ENCODE data around the gene LPA.
"Not testable (repeated sequence)": the region's sequence is repeated elsewhere in the genome, so short reads cannot be mapped to it uniquely, and the experiment has no call there.

The LPA gene

DNA sequence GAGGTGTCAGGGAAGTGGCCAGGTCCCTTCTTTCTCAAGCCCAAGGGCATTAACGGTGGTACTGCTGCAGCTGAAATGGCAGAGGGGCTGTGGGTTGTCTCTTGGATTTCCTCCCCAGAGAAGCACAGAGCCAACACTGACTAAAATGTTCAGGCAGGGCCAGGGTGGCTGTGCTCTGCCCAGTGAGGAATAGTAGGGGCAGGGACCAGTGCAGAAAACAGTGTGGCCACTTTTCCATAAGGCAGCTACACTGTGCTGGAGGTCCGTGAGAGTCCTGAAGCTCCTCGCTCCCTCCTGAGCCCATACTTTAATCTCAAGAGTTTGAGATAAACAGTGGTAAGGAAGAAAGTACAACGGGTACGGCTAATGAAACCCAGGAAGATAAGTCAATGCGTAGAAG is 4.5 kb downstream of the LPA start:
- no peak for DNase-seq

DNA sequence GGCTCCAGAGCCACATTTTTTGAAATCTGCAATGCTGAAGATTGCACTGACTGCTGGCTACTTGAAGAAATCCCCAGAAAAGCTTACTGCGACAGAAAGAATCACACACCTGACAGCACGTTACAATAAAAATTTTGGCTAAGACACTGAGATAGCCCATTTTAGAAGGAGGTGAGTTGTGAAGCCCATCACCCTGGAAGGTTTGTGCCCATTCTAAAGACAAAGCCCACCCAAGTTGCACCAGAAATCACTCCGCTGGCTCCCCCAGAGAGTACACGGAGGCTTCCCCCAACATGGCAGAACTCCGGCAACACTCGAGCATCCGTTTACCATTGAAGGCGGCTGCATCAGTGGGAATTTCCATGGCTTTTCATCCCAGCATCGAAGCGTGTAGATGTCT is 29.4 kb downstream of the LPA start:
- no peak for DNase-seq

DNA sequence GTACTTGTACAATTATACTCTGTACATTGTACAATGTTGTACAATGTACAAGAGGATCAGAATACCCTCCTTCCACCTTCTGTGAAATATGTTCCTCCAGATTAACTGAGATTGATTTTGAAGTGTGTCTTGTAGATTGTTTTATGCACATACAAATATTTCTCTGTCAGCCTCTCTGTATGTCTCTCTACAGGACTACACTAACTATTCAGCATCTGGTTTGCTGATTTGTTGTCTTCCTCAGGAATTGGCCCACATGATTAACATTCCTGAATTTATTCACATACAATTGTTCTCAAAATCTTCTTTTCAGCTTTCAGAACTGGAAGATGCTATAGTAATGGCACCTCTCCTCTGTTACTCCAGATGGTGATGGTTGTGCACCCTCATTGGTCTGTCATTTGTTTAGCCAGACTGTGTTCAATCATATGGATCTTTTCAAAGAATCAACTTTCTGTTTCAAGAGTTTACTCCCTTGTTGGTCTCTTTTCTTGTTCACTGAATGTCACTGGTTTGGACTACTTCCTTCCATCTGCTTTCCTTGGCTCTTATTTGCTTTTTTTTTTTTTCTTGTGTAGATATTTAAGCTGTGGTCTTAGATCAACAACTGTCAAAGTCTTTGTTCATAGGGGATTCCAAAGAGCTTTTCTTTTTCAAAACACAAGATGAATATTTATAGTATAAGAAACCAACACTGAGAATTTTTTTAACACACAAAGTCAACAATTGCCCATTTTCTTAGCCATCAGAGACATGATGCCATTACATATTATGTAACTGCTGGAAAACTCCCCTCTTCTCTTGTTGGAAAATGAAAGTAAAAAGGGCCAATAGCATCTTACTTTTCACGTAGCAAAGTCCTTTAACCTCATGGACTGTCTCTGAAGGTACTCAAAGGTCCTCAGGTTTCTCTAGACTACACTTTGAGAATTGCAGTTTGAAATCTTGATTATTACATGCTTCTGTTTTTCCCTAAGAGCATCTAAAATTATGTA is 67.9 kb downstream of the LPA start:
- no peak for DNase-seq

DNA sequence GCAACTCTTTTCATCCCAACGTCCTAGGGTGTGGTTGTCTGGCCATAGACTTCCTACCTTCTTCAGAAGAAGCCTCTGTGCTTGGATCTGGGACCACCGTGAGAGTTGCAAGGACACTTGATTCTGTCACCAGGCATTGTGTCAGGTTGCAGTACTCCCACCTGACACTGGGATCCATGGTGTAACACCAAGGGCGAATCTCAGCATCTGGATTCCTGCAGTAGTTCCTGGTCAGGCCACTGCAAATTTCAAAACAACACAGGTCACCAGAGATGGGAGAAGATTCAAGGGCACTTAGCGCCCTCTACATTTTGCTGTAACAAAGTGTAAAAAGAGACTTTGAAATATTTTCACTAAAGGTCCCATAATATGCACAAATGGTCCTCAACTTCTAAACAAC is 68.8 kb downstream of the LPA start:
- not testable (repeated sequence) for DNase-seq

DNA sequence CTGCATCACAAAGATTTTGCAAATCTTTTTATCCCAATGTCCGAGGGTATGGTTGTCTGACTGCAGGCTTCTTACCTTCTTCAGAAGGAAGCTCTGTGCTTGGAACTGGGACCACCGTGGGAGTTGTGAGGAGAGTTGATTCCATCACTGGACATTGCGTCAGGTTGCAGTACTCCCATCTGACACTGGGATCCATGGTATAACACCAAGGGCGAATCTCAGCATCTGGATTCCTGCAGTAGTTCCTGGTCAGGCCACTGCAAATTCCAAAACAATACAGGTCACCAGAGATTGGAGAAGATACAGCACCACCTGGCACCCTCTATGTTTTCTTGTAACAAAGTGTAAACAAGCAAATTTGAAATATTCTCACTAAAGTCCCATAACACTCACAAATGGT is 77.7 kb downstream of the LPA start:
- no peak for DNase-seq

DNA sequence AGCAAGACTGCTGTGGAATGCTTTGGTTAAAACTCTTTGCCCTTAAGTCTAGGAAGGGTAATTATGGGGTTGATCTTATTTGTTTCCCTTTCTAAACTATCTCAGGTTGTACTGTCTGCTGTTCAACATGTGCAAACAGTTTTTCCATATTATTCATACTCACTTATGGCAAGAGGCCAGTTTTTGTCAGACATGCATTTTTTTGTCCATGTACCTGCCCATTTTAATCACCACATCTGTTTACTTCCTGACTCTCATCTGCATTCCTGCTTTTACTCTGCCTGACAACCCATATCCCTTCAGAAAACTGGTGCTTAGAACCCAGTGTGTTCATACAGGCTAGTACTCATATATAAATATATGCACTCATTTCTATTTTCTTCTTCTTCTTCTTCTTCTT is 80.3 kb downstream of the LPA start:
- DNase-seq: no peak

DNA sequence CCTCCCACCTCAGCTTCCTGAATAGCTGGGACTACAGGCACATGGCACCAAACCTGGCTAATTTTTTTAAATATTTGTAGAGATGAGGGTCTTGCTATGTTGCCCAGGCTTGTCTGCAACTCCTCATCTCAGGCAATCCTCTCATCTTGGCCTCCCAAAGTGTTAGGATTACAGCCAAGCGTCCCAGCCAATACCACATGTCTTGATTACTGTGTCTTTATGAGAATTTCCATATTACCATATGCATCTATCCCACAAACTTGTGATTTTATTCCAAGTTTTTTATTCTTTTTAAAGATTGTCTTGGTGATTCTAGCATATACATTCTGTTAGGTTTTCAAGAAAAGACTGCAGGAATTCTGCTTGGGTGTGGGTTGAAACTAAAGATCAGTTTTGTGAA is 82.7 kb downstream of the LPA start:
- DNase-seq: no peak

GRCh38 chr6:160578515-160578914 is 85.6 kb downstream of the LPA start:
- not testable (repeated sequence) for DNase-seq

DNA sequence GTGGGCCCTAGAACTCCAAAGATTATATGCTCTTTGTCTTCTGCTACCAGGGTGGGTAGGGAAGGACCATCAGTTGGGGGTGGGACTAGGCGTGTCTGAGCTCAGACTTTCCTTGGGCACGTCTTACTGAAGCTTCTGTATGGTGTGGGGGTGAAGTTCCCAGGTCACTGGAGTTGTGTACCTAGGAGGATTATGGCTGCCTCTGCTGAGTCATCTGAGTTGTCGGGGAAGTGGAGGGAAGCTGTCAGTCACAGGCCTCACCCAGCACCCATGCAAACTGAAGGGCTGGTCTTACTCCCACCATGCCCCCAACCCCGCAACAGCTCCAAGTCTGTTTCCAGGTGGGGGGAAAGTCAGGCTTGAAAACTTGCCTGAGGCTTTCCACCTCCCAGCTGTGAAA is 90.1 kb downstream of the LPA start:
- DNase-seq: no peak

DNA sequence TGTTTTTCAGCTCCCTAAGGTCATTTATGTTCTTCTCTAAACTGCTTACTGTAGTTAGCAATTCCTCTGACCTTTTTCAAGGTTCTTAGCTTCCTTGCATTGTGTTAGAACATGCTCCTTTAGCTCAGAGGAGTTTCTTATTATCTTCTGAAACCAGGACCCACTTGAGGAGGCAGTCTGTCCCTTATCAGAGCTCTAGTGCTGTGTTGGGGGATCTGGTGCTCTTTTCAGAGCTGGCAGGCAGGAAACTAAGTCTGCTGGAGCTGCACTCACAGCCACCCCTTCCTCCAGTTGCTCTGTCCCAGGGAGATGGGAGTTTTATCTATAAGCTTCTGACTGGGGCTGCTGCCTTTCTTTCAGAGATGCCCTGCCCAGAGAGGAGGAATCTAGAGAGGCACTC is 92.9 kb downstream of the LPA start:
- not testable (repeated sequence) for DNase-seq

DNA sequence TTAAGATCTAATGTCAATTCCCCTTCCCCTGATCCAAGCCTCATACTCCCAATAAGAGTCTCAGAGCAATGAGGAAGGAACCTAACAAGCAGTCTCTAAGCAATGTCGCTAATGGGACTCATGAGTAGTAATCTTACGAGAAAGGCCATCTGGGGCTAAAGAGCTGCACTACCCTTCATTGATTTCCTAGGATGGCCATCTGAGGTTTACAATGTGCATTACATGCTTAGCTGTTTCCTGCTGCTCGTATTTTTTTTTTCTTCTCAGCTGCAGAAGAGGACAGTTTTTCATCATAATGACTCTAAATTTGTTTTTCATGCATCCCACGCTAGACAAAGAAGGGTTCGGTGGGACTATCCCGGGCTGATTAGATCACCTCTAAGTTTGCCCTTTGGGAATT is 119.3 kb downstream of the LPA start:
- no peak for DNase-seq

DNA sequence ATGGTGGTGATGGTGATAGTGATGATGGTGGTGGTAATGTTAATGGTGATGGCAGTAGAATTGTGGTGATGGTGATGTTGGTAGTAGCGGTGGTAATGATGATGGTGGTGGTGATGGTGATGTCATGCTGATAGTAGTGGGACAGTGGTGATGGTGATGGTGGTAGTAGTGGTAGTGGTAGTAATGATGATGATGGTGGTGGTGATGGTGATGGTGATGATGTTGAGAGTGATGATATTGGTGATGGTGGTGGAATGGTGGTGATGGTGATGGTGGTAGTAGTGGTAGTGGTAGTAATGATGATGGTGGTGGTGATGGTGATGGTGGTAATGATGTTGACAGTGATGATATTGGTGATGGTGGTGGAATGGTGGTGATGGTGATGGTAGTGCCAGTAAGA is 128.8 kb downstream of the LPA start:
- DNase-seq: no peak

GRCh38 chr6:160534050-160534696 is 129.9 kb downstream of the LPA start:
- no peak for DNase-seq

- no peak for DNase-seq
These were observed 131.8 kb downstream of the LPA start for GRCh38 chr6:160532315-160532714.

- no peak for DNase-seq
These were observed 132.2 kb downstream of the LPA start for GRCh38 chr6:160531826-160532225.

GRCh38 chr6:160529524-160529923 is 134.6 kb downstream of the LPA start:
- DNase-seq: not testable (repeated sequence)

GRCh38 chr6:160523223-160523622 is 140.9 kb downstream of the LPA start:
- DNase-seq: no peak

DNA sequence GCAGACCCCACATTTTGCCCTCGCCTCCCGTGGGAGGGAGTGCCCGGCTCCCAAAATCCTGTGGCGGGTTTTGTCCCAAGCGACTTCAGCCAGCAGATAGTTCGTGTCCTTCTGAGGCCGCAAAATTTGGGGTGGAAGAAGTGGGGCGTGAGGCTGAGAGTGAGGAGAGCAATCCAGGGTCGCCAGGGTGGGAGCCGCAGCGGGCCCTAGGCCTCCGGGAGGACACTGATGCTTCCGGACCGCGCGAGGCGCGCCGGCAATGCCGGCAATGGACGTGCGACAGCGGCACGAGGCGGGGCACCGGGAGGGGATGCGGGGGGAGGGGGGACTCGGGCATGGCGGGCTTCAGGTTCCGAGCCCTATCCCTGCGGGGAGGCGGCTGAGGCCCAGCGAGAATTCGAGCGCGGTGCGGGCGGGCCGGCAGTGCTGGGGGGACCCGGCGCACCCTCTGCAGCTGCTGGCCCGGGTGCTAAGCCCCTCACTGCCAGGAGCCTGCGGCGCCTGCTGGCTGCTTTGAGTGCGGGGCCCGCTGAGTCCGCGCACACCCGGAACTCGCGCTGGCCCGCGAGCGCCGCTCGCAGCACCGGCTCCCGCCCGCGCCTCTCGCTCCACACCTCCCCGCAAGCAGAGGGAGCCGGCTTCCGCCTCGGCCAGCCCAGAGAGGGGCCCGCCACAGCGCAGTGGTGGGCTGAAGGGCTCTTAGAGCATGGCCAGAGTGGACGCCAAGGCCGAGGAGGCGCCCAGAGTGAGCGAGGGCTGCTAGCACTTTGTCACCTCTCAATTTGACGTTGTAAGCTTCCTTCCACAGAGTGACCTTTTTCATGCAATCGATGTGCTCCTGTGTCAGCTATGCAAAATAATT is 143.8 kb downstream of the LPA start:
- DNase-seq: peak; percentile 60

DNA sequence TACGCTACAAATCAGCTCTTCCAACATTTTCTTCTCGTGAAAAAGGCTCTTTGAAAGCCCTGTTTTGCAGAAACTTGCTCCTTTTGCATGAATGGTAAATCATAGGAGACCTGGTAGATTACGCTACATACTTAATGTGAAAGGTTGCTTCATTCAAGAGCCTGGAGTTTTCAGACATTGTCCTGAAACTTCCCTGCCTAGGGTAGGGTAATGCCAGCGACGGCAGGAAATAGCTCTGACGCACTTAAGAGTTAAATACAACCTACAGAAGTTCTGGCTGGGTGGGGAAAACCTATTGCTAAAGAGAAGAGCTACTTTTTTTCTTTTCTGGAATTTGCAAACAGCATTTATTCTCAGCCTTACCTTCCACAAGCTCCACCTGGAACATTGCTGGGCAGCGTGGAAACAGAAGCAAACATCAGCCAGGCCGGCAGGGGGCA is 144.5 kb downstream of the LPA start:
- no peak for DNase-seq

DNA sequence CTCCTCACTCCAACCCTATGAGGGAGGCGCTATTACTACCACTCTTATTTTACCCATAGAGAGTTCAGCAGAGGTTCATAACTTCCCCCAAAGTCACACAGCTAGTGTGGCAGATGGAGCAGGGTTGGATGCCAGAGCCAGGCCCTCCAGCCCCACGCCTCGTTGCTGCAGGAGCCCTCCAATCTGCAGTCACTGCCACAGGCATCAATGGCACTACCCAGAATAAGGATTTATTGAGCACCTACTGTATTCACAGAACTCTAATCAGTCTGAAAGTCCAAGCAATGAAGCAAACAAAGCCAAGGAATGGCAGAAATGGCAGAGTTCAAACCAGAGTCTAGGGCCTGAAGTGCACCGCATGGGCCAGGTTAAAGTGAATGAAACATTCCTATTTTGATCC is 144.9 kb downstream of the LPA start:
- DNase-seq: no peak

- no peak for DNase-seq
These were observed 150.2 kb downstream of the LPA start for GRCh38 chr6:160513836-160514235.

DNA sequence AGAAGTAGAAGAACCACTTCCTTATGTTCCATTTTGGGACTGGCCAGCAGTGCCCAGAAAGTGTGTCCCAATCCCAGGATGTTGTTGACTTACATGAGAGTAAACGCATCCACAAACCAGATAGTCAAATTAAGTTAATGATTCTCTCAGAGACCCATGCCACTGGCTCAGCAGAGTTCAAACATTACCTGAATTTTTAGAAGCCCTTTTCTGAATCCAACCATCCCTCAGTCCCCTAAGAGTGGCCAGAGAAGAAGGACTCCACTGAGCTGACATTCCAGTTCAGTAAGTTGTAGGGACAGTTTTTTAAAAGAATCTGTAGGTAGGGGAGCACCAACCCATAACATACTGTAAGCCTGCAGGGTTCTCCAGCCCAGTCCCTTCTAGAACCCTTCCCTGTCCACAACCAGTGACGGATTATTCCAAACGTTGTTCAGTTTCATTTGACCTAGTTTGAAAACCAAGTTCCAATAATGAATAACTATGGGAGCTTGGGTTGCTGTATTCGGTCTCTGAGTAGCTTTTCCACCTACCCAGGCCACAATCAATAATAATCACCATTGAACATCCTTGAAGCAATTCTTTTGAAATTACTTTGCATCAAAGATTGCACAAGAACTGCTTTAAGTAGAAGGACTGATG is 153.0 kb downstream of the LPA start:
- DNase-seq: no peak

GRCh38 chr6:160510199-160510598 is 153.9 kb downstream of the LPA start:
- no peak for DNase-seq
